H9 (cell line): ENCODE measurements around the gene UBAC1. TPM values are rescaled to one million over a fixed set of nuclear protein-coding genes. Genes with fewer than 3 reads are reported as not detected.
A peak's percentile ranks its signal among the peaks of the same experiment; 100 is the strongest.

Source experiments
- DNase-seq: peaks from one replicate; pipeline ENCODE4 v3.0.0-alpha.2; 2017
- H2AFZ ChIP-seq: one replicate; pipeline ENCODE4 v1.6.1; 2013; ENCODE audit warnings: mild to moderate bottlenecking, low read length, control low read depth, moderate library complexity
- H2AK5ac ChIP-seq: 2 replicates; pipeline ENCODE4 v1.6.1; 2013; ENCODE audit warnings: low read length, control low read depth, mixed read lengths; ENCODE audit not compliant: insufficient read length
- H2BK120ac ChIP-seq: one replicate; pipeline ENCODE4 v1.6.1; 2013; ENCODE audit warnings: low read depth, mild to moderate bottlenecking, low read length, control low read depth, inconsistent platforms; ENCODE audit not compliant: poor library complexity, severe bottlenecking
- H2BK12ac ChIP-seq: 2 replicates; pipeline ENCODE4 v1.6.1; 2013; ENCODE audit warnings: low read length, control low read depth, mixed read lengths, low read depth; ENCODE audit not compliant: insufficient read length
- H2BK15ac ChIP-seq: 2 replicates; pipeline ENCODE4 v1.6.1; 2013; ENCODE audit warnings: low read depth, low read length, control low read depth
- H2BK20ac ChIP-seq: one replicate; pipeline ENCODE4 v1.6.1; 2013; ENCODE audit warnings: low read depth, mild to moderate bottlenecking, low read length, control low read depth, inconsistent platforms; ENCODE audit not compliant: poor library complexity, severe bottlenecking
- H2BK5ac ChIP-seq: 2 replicates; pipeline ENCODE4 v1.6.1; 2013; ENCODE audit warnings: low read length, control low read depth, mixed read lengths; ENCODE audit not compliant: insufficient read length
- H3K14ac ChIP-seq: 2 replicates; pipeline ENCODE4 v1.6.1; 2013; ENCODE audit warnings: low read length, control low read depth; ENCODE audit not compliant: insufficient read depth
- H3K18ac ChIP-seq: 2 replicates; pipeline ENCODE4 v1.6.1; 2013; ENCODE audit warnings: low read depth, mild to moderate bottlenecking, mixed read lengths, low read length, control low read depth; ENCODE audit not compliant: insufficient read length
- H3K23ac ChIP-seq: 2 replicates; pipeline ENCODE4 v1.6.1; 2013; ENCODE audit warnings: low read length, control low read depth, mixed read lengths, low read depth; ENCODE audit not compliant: insufficient read length
- H3K23me2 ChIP-seq: 2 replicates; pipeline ENCODE4 v1.6.1; 2013; ENCODE audit warnings: low read depth, mild to moderate bottlenecking, mixed read lengths, low read length, control low read depth; ENCODE audit not compliant: insufficient read length, poor library complexity, severe bottlenecking
- H3K27ac ChIP-seq: 2 replicates; pipeline ENCODE4 v1.5.1; 2013; ENCODE audit warnings: low read length, control low read depth, mixed read lengths, low read depth; ENCODE audit not compliant: insufficient read length
- H3K27me3 ChIP-seq: 2 replicates; pipeline ENCODE4 v1.6.1; 2013; ENCODE audit warnings: low read length, control low read depth, inconsistent platforms; ENCODE audit not compliant: insufficient read depth
- H3K4ac ChIP-seq: 2 replicates; pipeline ENCODE4 v1.6.1; 2013; ENCODE audit warnings: low read depth, mild to moderate bottlenecking, control low read depth, inconsistent platforms, low read length, moderate library complexity
- H3K4me1 ChIP-seq: 2 replicates; pipeline ENCODE4 v1.6.1; 2013; ENCODE audit warnings: low read length, control low read depth, inconsistent platforms; ENCODE audit not compliant: insufficient read depth
- H3K4me2 ChIP-seq: 2 replicates; pipeline ENCODE4 v1.6.1; 2013; ENCODE audit warnings: low read length, control low read depth, mixed read lengths; ENCODE audit not compliant: insufficient read length, insufficient read depth
- H3K56ac ChIP-seq: 2 replicates; pipeline ENCODE4 v1.6.1; 2013; ENCODE audit warnings: low read depth, mild to moderate bottlenecking, mixed read lengths, low read length, control low read depth; ENCODE audit not compliant: insufficient read length
- H3K79me1 ChIP-seq: 2 replicates; pipeline ENCODE4 v1.6.1; 2013; ENCODE audit warnings: low read depth, mild to moderate bottlenecking, moderate library complexity, low read length, control low read depth, inconsistent platforms; ENCODE audit not compliant: insufficient read depth, poor library complexity, severe bottlenecking
- H3K79me2 ChIP-seq: 2 replicates; pipeline ENCODE4 v1.6.1; 2013; ENCODE audit warnings: low read length, control low read depth, inconsistent platforms; ENCODE audit not compliant: insufficient read depth
- H3K9ac ChIP-seq: 2 replicates; pipeline ENCODE4 v1.6.1; 2013; ENCODE audit warnings: low read length, control low read depth, mixed read lengths; ENCODE audit not compliant: insufficient read length; ENCODE audit errors: extremely low read depth
- H3K9me3 ChIP-seq: one replicate; pipeline ENCODE4 v1.6.1; 2013; ENCODE audit warnings: low read depth, low read length, inconsistent platforms; ENCODE audit not compliant: control insufficient read depth
- H3T11ph ChIP-seq: one replicate; pipeline ENCODE4 v1.6.1; 2013; ENCODE audit warnings: mild to moderate bottlenecking, low read length, control low read depth, inconsistent platforms
- H4K20me1 ChIP-seq: one replicate; pipeline ENCODE4 v1.6.1; 2013; ENCODE audit not compliant: control insufficient read depth, insufficient read length, insufficient read depth
- H4K5ac ChIP-seq: 2 replicates; pipeline ENCODE4 v1.6.1; 2013; ENCODE audit warnings: low read depth, mild to moderate bottlenecking, mixed read lengths, low read length, control low read depth; ENCODE audit not compliant: insufficient read length
- H4K8ac ChIP-seq: replicated peaks from 2 replicates; pipeline ENCODE4 v1.6.1; 2013; ENCODE audit warnings: low read length, control low read depth, mixed read lengths, low read depth; ENCODE audit not compliant: insufficient read length
- H4K91ac ChIP-seq: 2 replicates; pipeline ENCODE4 v1.6.1; 2013; ENCODE audit warnings: low read depth, mild to moderate bottlenecking, moderate library complexity, mixed read lengths, low read length, control low read depth; ENCODE audit not compliant: insufficient read length
- H3K27ac Mint-ChIP-seq, 3 experiments: 2 replicates in 2 of 3; 3 replicates in 1 of 3; pipeline ENCODE4 v1.8.0; 2020 to 2021; ENCODE audit warnings: mixed read lengths in 3 of 3, mild to moderate bottlenecking in 1 of 3, moderate library complexity in 1 of 3
- H3K27me3 Mint-ChIP-seq: 2 replicates; pipeline ENCODE4 v1.8.0; 2021; ENCODE audit warnings: low read depth, mild to moderate bottlenecking, moderate library complexity, mixed read lengths
- H3K36me3 Mint-ChIP-seq, 3 experiments: 2 replicates in 2 of 3; 3 replicates in 1 of 3; pipeline ENCODE4 v1.8.0; 2020 to 2021; ENCODE audit warnings: low read depth in 3 of 3, mixed read lengths in 3 of 3; ENCODE audit not compliant: insufficient read depth in 1 of 3
- H3K4me1 Mint-ChIP-seq, 2 experiments: 2 replicates each; pipeline ENCODE4 v1.8.0; 2020; ENCODE audit warnings: mixed read lengths in 2 of 2
- H3K4me3 Mint-ChIP-seq, 2 experiments: 2 replicates in 1 of 2; 3 replicates in 1 of 2; pipeline ENCODE4 v1.8.0; 2020 to 2021; ENCODE audit warnings: mild to moderate bottlenecking in 2 of 2, mixed read lengths in 2 of 2, moderate library complexity in 1 of 2
- H3K9me3 Mint-ChIP-seq, 2 experiments: 2 replicates in 1 of 2; 3 replicates in 1 of 2; pipeline ENCODE4 v1.8.0; 2020; ENCODE audit warnings: mild to moderate bottlenecking in 2 of 2, mixed read lengths in 2 of 2, moderate library complexity in 1 of 2
- CTCF ChIP-seq: fragments of 200-600 bp; sonication (generic); conservative IDR thresholded peaks from 3 replicates; pipeline ENCODE4 v1.8.0; 2021; ENCODE audit warnings: antibody characterized with exemption, mild to moderate bottlenecking
- WGBS: extraction: QIAGEN DNeasy Blood & Tissue Kit; methylation state at CpG from one replicate; pipeline ENCODE4 v1.1.7; 2013; ENCODE audit warnings: missing lambda C conversion rate, low lambda C conversion rate, mixed read lengths; ENCODE audit not compliant: insufficient read length; ENCODE audit errors: extremely low coverage; 5-methylcytosine and 5-hydroxymethylcytosine counted together
- total RNA-seq: library from RNA; stranded (reverse); gene quantifications from 2 replicates; pipeline ENCODE4 v1.2.1, GENCODE V29; 2021

The UBAC1 gene
- total RNA-seq, 1 experiment from 2014 or later, result 47.5 TPM

GRCh38 chr9:135888766-135889394 is 72.3 kb downstream of the UBAC1 start:
- Histone ChIP-seq H3K9ac (no peak overlapping the region), H3K23me2 (no peaks in the 10 kb centered on the region), H3K4me2 (no peak overlapping the region), H3K27ac (no peak overlapping the region), H4K20me1 (peaks cover 4% of the 10 kb centered on the region), H4K8ac (no peak overlapping the region), H4K91ac (no peak overlapping the region), H3K18ac (no peak overlapping the region), H3K9me3 (no peaks in the 10 kb centered on the region), H3K4me1 (peaks cover 9% of the 10 kb centered on the region; the same call in 1 of the 2 replicates), H3K79me1 (peaks cover 13% of the 10 kb centered on the region), H4K5ac (no peak overlapping the region), H3K14ac (no peak overlapping the region), H3K79me2 (peaks cover 88% of the 10 kb centered on the region), H2BK20ac (no peak overlapping the region), H3K27me3 (no peaks in the 10 kb centered on the region), H2AFZ (no peak overlapping the region), H3K23ac (no peak overlapping the region), H2AK5ac (no peak overlapping the region), H3T11ph (no peak overlapping the region), H2BK12ac (no peak overlapping the region), H2BK15ac (no peak overlapping the region), H2BK5ac (no peak overlapping the region), H3K56ac (no peak overlapping the region), H3K4ac (no peak overlapping the region), H2BK120ac (no peak overlapping the region)
- H3K9me3 Mint-ChIP-seq, result no peaks in the 10 kb centered on the region
- no peaks in the 10 kb centered on the region for H3K27me3 Mint-ChIP-seq
- no peaks in the 10 kb centered on the region; a peak in 1 of 7 replicates for H3K36me3 Mint-ChIP-seq
- no CpG with 5 or more reads among the region's 13 CpGs for WGBS
- peak overlapping the region; percentile 64 to 93 (median 80) for H3K27ac Mint-ChIP-seq
- no peak for TF ChIP-seq CTCF
- DNase-seq, result no peak
- H3K4me3 Mint-ChIP-seq, result peak overlapping the region in 1 of 2 experiments; percentile 10; a peak in 1 of 5 replicates
- H3K4me1 Mint-ChIP-seq, result peaks cover 86% of the 10 kb centered on the region in 2 experiments
